Right lobe of liver (tissue), 4 donors: ENCODE results near the gene ASPSCR1.

ENCODE experiments used
- CTCF ChIP-seq, 4 donors: fragments of 200-600 bp in 3 of 4; fragments of 450-650 bp in 1 of 4; IDR thresholded peaks; one replicate each; pipeline versions ENCODE4 v1.5.1 to v1.8.0; 2016 to 2022; ENCODE audit warnings: antibody characterized with exemption in 4 of 4, mild to moderate bottlenecking in 2 of 4
- POLR2A ChIP-seq: fragments of 450-650 bp; IDR thresholded peaks from one replicate; pipeline ENCODE4 v1.6.1; 2017; ENCODE audit warnings: antibody characterized with exemption, mild to moderate bottlenecking
- donor health status: DM: no; HTN: no; CAD: no.
- donor health status: DM: no; HTN: no; CAD: no.
- donor health status: DM: no; HTN: yes; CAD: no.

- no peak for TF ChIP-seq CTCF (IDR thresholded peaks at IDR 0.05)
- TF ChIP-seq POLR2A = no peak
These were observed 20.8 kb downstream of the ASPSCR1 start for GRCh38 chr17:81998212-81998611.
